ENCODE data around the gene MZT2B.
"Not testable (repeated sequence)": the region's sequence is repeated elsewhere in the genome, so short reads cannot be mapped to it uniquely, and the experiment has no call there.

Gene MZT2B

DNA sequence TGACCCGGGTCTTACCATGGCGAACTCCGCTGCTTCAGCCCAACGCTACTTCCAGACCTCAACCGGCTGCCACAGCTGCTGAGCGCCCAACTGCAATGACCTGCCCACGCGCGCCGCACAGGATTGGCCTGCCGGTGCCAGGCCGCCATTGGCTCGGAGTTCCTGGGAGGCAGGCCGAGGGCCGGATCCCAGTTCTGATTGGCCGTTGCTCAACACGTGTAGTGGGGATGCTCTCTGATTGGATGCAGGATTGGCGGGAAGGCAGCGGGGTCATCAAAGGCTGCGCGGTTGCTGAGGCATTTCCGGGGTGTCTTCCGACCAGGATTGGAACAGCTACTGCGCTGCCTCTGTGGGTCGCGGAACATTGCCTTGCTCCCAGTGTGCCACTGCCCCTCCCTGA is 16.3 kb downstream of the MZT2B start, which contains the start of gene TUBA3E:
TSS of gene TUBA3E (minus strand) at position 97 of the 400 bp plus-strand sequence. CDS start at position 18, 79 bp downstream.
- no peak within 1 kb of the TSS for H3K4me2 ChIP-seq (ENCODE audit: low read length)
- H3K27me3 ChIP-seq (ENCODE audit: control insufficient read depth, low read length), result no peaks in the 10 kb centered on the region
- no peaks in the 10 kb centered on the region for H3F3A ChIP-seq (ENCODE audit: control insufficient read depth, insufficient read depth)
- H4K20me1 ChIP-seq (ENCODE audit: control insufficient read depth, insufficient read depth, low read depth, low read length), result no peaks in the 10 kb centered on the region
- H3K27ac ChIP-seq (ENCODE audit: low read depth, low read length), result no peak within 1 kb of the TSS
- TF ChIP-seq EZH2phosphoT487 (IDR thresholded peaks at IDR 0.05; ENCODE audit: borderline replicate concordance, low read length), result no peak
- TF ChIP-seq, protein P1, sequence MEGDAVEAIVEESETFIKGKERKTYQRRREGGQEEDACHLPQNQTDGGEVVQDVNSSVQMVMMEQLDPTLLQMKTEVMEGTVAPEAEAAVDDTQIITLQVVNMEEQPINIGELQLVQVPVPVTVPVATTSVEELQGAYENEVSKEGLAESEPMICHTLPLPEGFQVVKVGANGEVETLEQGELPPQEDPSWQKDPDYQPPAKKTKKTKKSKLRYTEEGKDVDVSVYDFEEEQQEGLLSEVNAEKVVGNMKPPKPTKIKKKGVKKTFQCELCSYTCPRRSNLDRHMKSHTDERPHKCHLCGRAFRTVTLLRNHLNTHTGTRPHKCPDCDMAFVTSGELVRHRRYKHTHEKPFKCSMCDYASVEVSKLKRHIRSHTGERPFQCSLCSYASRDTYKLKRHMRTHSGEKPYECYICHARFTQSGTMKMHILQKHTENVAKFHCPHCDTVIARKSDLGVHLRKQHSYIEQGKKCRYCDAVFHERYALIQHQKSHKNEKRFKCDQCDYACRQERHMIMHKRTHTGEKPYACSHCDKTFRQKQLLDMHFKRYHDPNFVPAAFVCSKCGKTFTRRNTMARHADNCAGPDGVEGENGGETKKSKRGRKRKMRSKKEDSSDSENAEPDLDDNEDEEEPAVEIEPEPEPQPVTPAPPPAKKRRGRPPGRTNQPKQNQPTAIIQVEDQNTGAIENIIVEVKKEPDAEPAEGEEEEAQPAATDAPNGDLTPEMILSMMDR (IDR thresholded peaks at IDR 0.05; ENCODE audit: low read depth, low read length, poor library complexity, severe bottlenecking), result no peak
- H3K4me1 ChIP-seq (ENCODE audit: control insufficient read depth, low read length), result no peaks in the 10 kb centered on the region
- H3K9me3 ChIP-seq (ENCODE audit: control insufficient read depth, insufficient read depth, low read length), result no peaks in the 10 kb centered on the region
- no peaks in the 10 kb centered on the region for H3K36me3 ChIP-seq (ENCODE audit: control insufficient read depth, low read length)
- H3K79me2 ChIP-seq (ENCODE audit: control insufficient read depth, low read length), result no peaks in the 10 kb centered on the region
- H3K9me2 ChIP-seq (replicated peaks; ENCODE audit: control insufficient read depth, low read length), result no peaks in the 10 kb centered on the region
- H3K4me3 ChIP-seq (ENCODE audit: low read length), result no peak within 1 kb of the TSS

DNA sequence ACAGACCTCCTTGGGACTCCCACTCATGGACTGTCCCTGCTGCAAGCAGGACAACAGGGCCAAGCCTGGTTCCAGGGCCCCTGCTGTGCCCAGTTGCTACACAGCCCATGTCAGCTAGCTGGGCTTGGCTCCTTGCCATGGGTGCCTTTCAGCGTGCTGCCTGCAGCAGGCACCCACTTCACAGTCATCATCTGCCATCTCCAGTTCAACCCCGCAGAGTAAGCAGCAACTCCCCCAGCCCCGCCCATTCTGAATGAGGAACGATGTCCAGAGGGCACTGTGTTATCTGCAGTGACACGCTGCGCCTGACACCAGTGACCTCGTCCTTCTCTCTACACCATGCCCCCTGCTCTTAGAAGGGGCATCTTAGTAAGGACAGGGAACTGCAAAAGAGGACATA is 20.5 kb downstream of the MZT2B start:
- H3K4me1 ChIP-seq (ENCODE audit: control insufficient read depth, low read length); H3K79me2 ChIP-seq (ENCODE audit: control insufficient read depth, low read length); H3K4me3 ChIP-seq (ENCODE audit: low read length); H3K4me2 ChIP-seq (ENCODE audit: low read length); H3K9me2 ChIP-seq (replicated peaks; ENCODE audit: control insufficient read depth, low read length); H3K27ac ChIP-seq (ENCODE audit: low read depth, low read length); H3K9me3 ChIP-seq (ENCODE audit: control insufficient read depth, insufficient read depth, low read length); H3K27me3 ChIP-seq (ENCODE audit: control insufficient read depth, low read length); H3K36me3 ChIP-seq (ENCODE audit: control insufficient read depth, low read length); H3F3A ChIP-seq (ENCODE audit: control insufficient read depth, insufficient read depth); H4K20me1 ChIP-seq (ENCODE audit: control insufficient read depth, insufficient read depth, low read depth, low read length): not testable (repeated sequence)

DNA sequence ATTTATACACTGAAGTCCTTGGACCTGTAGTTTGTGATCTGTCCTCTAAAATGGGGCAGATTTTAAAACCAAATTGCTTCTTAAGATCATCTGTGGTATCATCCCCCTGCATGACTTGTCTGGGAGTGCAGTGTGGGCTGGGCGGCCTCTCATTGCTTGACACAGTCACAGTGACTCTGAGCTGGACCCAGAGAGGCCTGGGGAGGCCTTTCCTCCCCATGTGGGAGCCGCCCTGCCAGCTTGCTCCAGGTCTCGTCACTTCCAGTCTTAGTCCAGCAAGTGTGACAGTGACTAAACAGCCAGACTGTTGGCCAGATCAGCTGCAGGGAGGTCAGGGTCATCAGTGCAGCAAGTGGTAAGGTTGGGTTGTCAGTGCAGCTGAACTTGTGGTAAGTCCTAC is 21.1 kb downstream of the MZT2B start:
- not testable (repeated sequence) for H3K36me3 ChIP-seq (ENCODE audit: control insufficient read depth, low read length); H3K9me2 ChIP-seq (replicated peaks; ENCODE audit: control insufficient read depth, low read length); H3K79me2 ChIP-seq (ENCODE audit: control insufficient read depth, low read length); H3K4me3 ChIP-seq (ENCODE audit: low read length); H3K27ac ChIP-seq (ENCODE audit: low read depth, low read length); H3K4me1 ChIP-seq (ENCODE audit: control insufficient read depth, low read length); H3F3A ChIP-seq (ENCODE audit: control insufficient read depth, insufficient read depth); H3K4me2 ChIP-seq (ENCODE audit: low read length); H3K9me3 ChIP-seq (ENCODE audit: control insufficient read depth, insufficient read depth, low read length); H3K27me3 ChIP-seq (ENCODE audit: control insufficient read depth, low read length); H4K20me1 ChIP-seq (ENCODE audit: control insufficient read depth, insufficient read depth, low read depth, low read length)

DNA sequence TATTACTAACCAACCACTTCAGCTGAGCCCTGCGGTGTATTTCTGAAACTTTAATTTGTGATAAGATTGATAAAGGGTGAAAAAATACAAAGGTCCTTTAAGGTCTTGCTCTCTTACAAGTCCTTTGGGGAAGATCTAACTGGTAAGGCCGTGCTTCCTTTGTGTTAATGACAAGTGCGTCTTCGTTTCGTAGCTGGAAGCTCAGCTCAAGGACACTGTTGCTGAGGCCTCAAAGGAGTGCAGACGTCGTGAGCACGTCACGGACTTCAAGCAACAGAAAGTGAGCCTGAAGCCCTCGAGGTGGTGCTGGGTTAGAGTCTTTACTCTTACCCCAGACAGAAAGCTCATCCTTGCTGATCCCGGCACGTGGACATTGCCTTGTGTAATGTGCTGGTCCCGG is 25.0 kb downstream of the MZT2B start:
- not testable (repeated sequence) for H3K27ac ChIP-seq (ENCODE audit: low read depth, low read length); H3K27me3 ChIP-seq (ENCODE audit: control insufficient read depth, low read length); H3K79me2 ChIP-seq (ENCODE audit: control insufficient read depth, low read length); H4K20me1 ChIP-seq (ENCODE audit: control insufficient read depth, insufficient read depth, low read depth, low read length); H3K9me2 ChIP-seq (replicated peaks; ENCODE audit: control insufficient read depth, low read length); H3K36me3 ChIP-seq (ENCODE audit: control insufficient read depth, low read length); H3K4me1 ChIP-seq (ENCODE audit: control insufficient read depth, low read length); H3K4me2 ChIP-seq (ENCODE audit: low read length); H3K9me3 ChIP-seq (ENCODE audit: control insufficient read depth, insufficient read depth, low read length); H3F3A ChIP-seq (ENCODE audit: control insufficient read depth, insufficient read depth); H3K4me3 ChIP-seq (ENCODE audit: low read length)

DNA sequence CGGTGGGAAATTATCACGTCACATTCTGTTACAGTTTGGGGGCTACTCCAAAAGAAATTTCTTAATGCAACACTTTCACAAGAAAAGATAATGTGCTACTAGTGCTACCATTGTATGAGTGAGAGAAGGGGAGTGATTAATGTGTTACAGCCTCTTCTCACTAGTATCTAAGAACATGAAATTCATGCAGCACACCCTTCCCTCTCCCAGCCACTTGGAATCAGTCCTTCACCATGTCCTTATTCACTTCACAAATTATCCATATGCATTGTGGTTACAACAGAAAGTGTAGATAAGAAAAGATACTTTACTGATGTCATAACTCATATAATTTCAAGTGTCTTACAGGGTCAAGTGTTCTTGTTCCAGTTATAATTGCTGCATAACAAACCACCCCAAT is 37.1 kb downstream of the MZT2B start:
- not testable (repeated sequence) for H3K4me1 ChIP-seq (ENCODE audit: control insufficient read depth, low read length); H3K4me2 ChIP-seq (ENCODE audit: low read length); H3K4me3 ChIP-seq (ENCODE audit: low read length); H3K9me3 ChIP-seq (ENCODE audit: control insufficient read depth, insufficient read depth, low read length); H3K9me2 ChIP-seq (replicated peaks; ENCODE audit: control insufficient read depth, low read length); H3K27ac ChIP-seq (ENCODE audit: low read depth, low read length); H3F3A ChIP-seq (ENCODE audit: control insufficient read depth, insufficient read depth); H4K20me1 ChIP-seq (ENCODE audit: control insufficient read depth, insufficient read depth, low read depth, low read length); H3K27me3 ChIP-seq (ENCODE audit: control insufficient read depth, low read length); H3K79me2 ChIP-seq (ENCODE audit: control insufficient read depth, low read length); H3K36me3 ChIP-seq (ENCODE audit: control insufficient read depth, low read length)

DNA sequence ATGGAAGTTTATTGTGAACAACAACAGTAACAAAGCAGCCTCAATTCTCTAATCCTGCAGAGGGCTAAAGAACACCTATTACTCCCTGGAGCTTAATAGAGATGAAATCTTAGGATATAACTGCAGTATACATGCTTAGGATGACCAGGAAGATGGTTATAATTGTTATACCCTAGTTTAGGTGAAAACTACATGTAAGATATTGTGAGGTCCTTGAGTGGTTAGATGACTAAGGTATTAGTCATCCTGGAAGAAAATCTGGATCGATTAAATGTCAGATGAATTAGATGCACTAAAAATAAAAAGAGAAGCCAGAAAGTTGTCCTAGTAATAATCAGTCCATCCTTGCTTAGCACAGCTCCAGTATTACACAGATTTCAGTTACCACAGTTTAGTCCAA is 38.4 kb downstream of the MZT2B start:
- H3K4me2 ChIP-seq (ENCODE audit: low read length); H3K27ac ChIP-seq (ENCODE audit: low read depth, low read length); H3K27me3 ChIP-seq (ENCODE audit: control insufficient read depth, low read length); H3K4me1 ChIP-seq (ENCODE audit: control insufficient read depth, low read length); H3K9me3 ChIP-seq (ENCODE audit: control insufficient read depth, insufficient read depth, low read length); H3F3A ChIP-seq (ENCODE audit: control insufficient read depth, insufficient read depth); H3K36me3 ChIP-seq (ENCODE audit: control insufficient read depth, low read length); H3K79me2 ChIP-seq (ENCODE audit: control insufficient read depth, low read length); H3K9me2 ChIP-seq (replicated peaks; ENCODE audit: control insufficient read depth, low read length); H3K4me3 ChIP-seq (ENCODE audit: low read length); H4K20me1 ChIP-seq (ENCODE audit: control insufficient read depth, insufficient read depth, low read depth, low read length): not testable (repeated sequence)

DNA sequence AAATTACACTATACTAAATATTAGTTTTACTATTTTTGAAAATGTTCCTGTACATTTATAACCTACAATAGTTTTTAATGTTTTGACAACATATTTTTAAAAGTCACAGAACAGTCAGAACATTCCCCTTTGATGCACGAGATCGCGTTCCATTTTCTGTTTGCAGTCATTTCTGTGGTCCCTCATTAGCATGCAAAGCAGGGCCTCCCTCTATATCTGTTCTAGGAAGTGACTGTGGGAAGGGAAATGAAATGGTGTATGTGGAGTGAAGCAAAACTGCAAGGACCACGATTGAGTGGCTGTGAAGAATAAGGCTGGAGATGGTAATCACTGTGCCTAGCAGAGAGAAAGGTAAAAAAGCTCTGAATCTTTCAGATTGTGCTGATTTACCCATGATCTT is 40.5 kb downstream of the MZT2B start:
- H3K27ac ChIP-seq (ENCODE audit: low read depth, low read length); H3K4me3 ChIP-seq (ENCODE audit: low read length); H4K20me1 ChIP-seq (ENCODE audit: control insufficient read depth, insufficient read depth, low read depth, low read length); H3F3A ChIP-seq (ENCODE audit: control insufficient read depth, insufficient read depth); H3K4me1 ChIP-seq (ENCODE audit: control insufficient read depth, low read length); H3K27me3 ChIP-seq (ENCODE audit: control insufficient read depth, low read length); H3K9me3 ChIP-seq (ENCODE audit: control insufficient read depth, insufficient read depth, low read length); H3K9me2 ChIP-seq (replicated peaks; ENCODE audit: control insufficient read depth, low read length); H3K36me3 ChIP-seq (ENCODE audit: control insufficient read depth, low read length); H3K79me2 ChIP-seq (ENCODE audit: control insufficient read depth, low read length): not testable (repeated sequence)
- peak overlapping the region; percentile 30; the same call in 1 of the 2 replicates for H3K4me2 ChIP-seq (ENCODE audit: low read length)

DNA sequence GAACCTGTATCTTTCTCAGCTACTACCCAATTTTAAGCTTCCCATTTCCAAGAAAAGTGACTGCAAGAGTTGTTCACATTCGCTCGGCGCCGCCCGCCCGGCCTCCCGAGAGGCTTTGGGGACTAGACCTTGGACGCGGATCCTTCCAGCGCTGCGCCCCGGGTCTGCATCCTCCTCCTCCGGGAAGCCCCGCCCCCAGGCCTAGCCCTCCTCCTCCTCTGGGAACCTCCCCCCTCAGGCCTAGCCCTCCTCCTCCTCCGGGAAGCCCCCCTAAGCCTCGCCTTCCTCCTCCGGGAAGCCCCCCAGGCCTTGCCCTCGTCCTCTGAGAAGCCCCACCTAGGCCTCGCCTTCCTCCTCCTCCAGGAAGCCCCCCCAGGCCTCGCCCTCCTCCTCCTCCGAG is 45.9 kb downstream of the MZT2B start:
- not testable (repeated sequence) for H3K79me2 ChIP-seq (ENCODE audit: control insufficient read depth, low read length); H3K9me2 ChIP-seq (replicated peaks; ENCODE audit: control insufficient read depth, low read length); H4K20me1 ChIP-seq (ENCODE audit: control insufficient read depth, insufficient read depth, low read depth, low read length); H3K4me2 ChIP-seq (ENCODE audit: low read length); H3F3A ChIP-seq (ENCODE audit: control insufficient read depth, insufficient read depth); H3K27me3 ChIP-seq (ENCODE audit: control insufficient read depth, low read length); H3K4me3 ChIP-seq (ENCODE audit: low read length); H3K9me3 ChIP-seq (ENCODE audit: control insufficient read depth, insufficient read depth, low read length); H3K27ac ChIP-seq (ENCODE audit: low read depth, low read length); H3K4me1 ChIP-seq (ENCODE audit: control insufficient read depth, low read length); H3K36me3 ChIP-seq (ENCODE audit: control insufficient read depth, low read length)
